Mesenchymal stem cell (in vitro differentiated cells and primary cell): ENCODE data around the gene IFT20.

Source experiments
- DNase-seq: peaks from one replicate; pipeline ENCODE4 v3.0.0-alpha.2; 2013
- H2AFZ ChIP-seq: one replicate; pipeline ENCODE4 v1.6.1; 2013; ENCODE audit warnings: low read depth, mild to moderate bottlenecking, control low read depth, inconsistent platforms, low read length, moderate library complexity
- H2AK5ac ChIP-seq: 2 replicates; pipeline ENCODE4 v1.6.1; 2013; ENCODE audit warnings: low read length, moderate library complexity, mild to moderate bottlenecking, inconsistent platforms; ENCODE audit not compliant: severe bottlenecking
- H2BK120ac ChIP-seq: one replicate; pipeline ENCODE4 v1.6.1; 2013; ENCODE audit warnings: low read depth, mild to moderate bottlenecking, inconsistent platforms, low read length, moderate library complexity
- H2BK12ac ChIP-seq, 2 experiments: one replicate each; pipeline ENCODE4 v1.6.1; 2013; ENCODE audit warnings: inconsistent platforms in 2 of 2, low read length in 2 of 2, mild to moderate bottlenecking in 2 of 2, moderate library complexity in 2 of 2, control low read depth in 1 of 2
- H2BK15ac ChIP-seq: one replicate; pipeline ENCODE4 v1.6.1; 2013; ENCODE audit warnings: mild to moderate bottlenecking, low read depth, inconsistent platforms; ENCODE audit not compliant: poor library complexity, severe bottlenecking
- H2BK5ac ChIP-seq: 2 replicates; pipeline ENCODE4 v1.6.1; 2013; ENCODE audit warnings: low read depth, mild to moderate bottlenecking, low read length, control low read depth, inconsistent platforms; ENCODE audit not compliant: poor library complexity, severe bottlenecking
- H3K14ac ChIP-seq, 2 experiments: one replicate each; pipeline ENCODE4 v1.6.1; 2013; ENCODE audit warnings: inconsistent platforms in 2 of 2, low read length in 2 of 2, control low read depth in 1 of 2, mild to moderate bottlenecking in 1 of 2, moderate library complexity in 1 of 2
- H3K18ac ChIP-seq, 2 experiments: one replicate each; pipeline ENCODE4 v1.6.1; 2013; ENCODE audit warnings: inconsistent platforms in 2 of 2, low read length in 2 of 2, control low read depth in 1 of 2, low read depth in 1 of 2, mild to moderate bottlenecking in 1 of 2
- H3K23ac ChIP-seq, 2 experiments: one replicate each; pipeline ENCODE4 v1.6.1; 2013; ENCODE audit warnings: inconsistent platforms in 2 of 2, low read length in 2 of 2, mild to moderate bottlenecking in 2 of 2, moderate library complexity in 2 of 2, control low read depth in 1 of 2
- H3K27ac ChIP-seq: 2 replicates; pipeline ENCODE4 v1.5.1; 2013; ENCODE audit warnings: mild to moderate bottlenecking, moderate library complexity, low read length, control low read depth, inconsistent platforms; ENCODE audit not compliant: poor library complexity, severe bottlenecking
- H3K27me3 ChIP-seq, 2 experiments: 2 replicates each; pipeline versions ENCODE4 v1.6.1 to v1.7.0; 2013; ENCODE audit warnings: low read length in 2 of 2, mild to moderate bottlenecking in 2 of 2, moderate library complexity in 2 of 2, control low read depth in 1 of 2, inconsistent platforms in 1 of 2; ENCODE audit not compliant: control insufficient read depth in 1 of 2, insufficient read depth in 1 of 2
- H3K36me3 ChIP-seq, 2 experiments: 2 replicates each; pipeline versions ENCODE4 v1.6.1 to v1.7.0; 2013; ENCODE audit warnings: low read length in 2 of 2, control low read depth in 1 of 2, inconsistent platforms in 1 of 2, low read depth in 1 of 2, mild to moderate bottlenecking in 1 of 2; ENCODE audit not compliant: insufficient read depth in 2 of 2, control insufficient read depth in 1 of 2
- H3K4ac ChIP-seq, 2 experiments: one replicate each; pipeline ENCODE4 v1.6.1; 2013; ENCODE audit warnings: inconsistent platforms in 2 of 2, low read length in 2 of 2, mild to moderate bottlenecking in 2 of 2, moderate library complexity in 2 of 2, control low read depth in 1 of 2, low read depth in 1 of 2
- H3K4me1 ChIP-seq: 2 replicates; pipeline ENCODE4 v1.6.1; 2013; ENCODE audit warnings: low read depth, low read length, control low read depth; ENCODE audit not compliant: control insufficient read depth, insufficient read depth
- H3K4me2 ChIP-seq: 2 replicates; pipeline ENCODE4 v1.6.1; 2013; ENCODE audit warnings: low read length, mild to moderate bottlenecking, inconsistent platforms; ENCODE audit not compliant: poor library complexity, severe bottlenecking
- H3K4me3 ChIP-seq, 2 experiments: 2 replicates each; pipeline versions ENCODE4 v1.5.1 to v1.7.0; 2013; ENCODE audit warnings: low read length in 2 of 2, mild to moderate bottlenecking in 2 of 2, control low read depth in 1 of 2, low read depth in 1 of 2; ENCODE audit not compliant: insufficient read depth in 1 of 2
- H3K79me1 ChIP-seq: replicated peaks from 2 replicates; pipeline ENCODE4 v1.6.1; 2013; ENCODE audit warnings: mild to moderate bottlenecking, control low read depth, low read length, inconsistent platforms; ENCODE audit not compliant: poor library complexity, severe bottlenecking
- H3K9ac ChIP-seq: 2 replicates; pipeline ENCODE4 v1.7.0; 2013; ENCODE audit warnings: mild to moderate bottlenecking, low read length, moderate library complexity
- H3K9me3 ChIP-seq: 2 replicates; pipeline ENCODE4 v1.7.0; 2013; ENCODE audit warnings: mild to moderate bottlenecking, low read length; ENCODE audit not compliant: control insufficient read depth
- H4K8ac ChIP-seq: one replicate; pipeline ENCODE4 v1.6.1; 2013; ENCODE audit warnings: inconsistent platforms, mild to moderate bottlenecking, low read length, moderate library complexity
- H4K91ac ChIP-seq: one replicate; pipeline ENCODE4 v1.6.1; 2013; ENCODE audit warnings: mild to moderate bottlenecking, low read length, inconsistent platforms
- WGBS: methylation state at CpG from one replicate; pipeline ENCODE4 v1.1.7; 2013; ENCODE audit warnings: mixed read lengths; 5-methylcytosine and 5-hydroxymethylcytosine counted together

IFT20 gene

DNA sequence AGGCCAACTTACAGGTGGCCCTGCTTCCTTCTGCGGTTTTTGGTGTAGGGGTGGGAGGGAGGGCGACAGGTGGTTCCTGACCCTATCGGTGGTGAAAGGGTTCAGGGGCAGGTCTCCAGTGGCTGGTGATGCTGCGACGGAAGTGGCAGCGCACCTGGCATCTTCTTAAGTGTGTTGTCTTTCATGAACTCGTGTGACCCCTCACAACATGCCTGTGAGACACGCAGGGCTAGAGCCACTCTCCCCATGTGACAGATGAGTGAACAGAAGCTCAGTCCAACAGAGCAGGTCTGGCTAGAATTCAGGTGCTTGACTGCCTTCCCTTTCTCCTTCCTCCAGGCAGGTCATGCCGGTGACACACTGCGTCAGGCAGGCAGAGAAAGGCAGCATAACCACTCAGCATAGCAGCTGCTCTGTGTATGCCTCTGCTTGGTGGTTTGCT, 8.2 kb upstream of the IFT20 start:
- Histone ChIP-seq H2BK12ac (no peak overlapping the region), H3K27ac (no peak overlapping the region), H2BK5ac (no peak overlapping the region), H2BK120ac (no peak overlapping the region), H3K36me3 (peaks cover 82 to 92% of the 10 kb centered on the region in 2 experiments), H3K4me3 (no peak overlapping the region), H3K18ac (no peak overlapping the region), H3K23ac (no peak overlapping the region), H3K4ac (no peak overlapping the region), H2BK15ac (no peak overlapping the region), H3K4me2 (no peak overlapping the region), H2AFZ (no peak overlapping the region), H4K8ac (no peak overlapping the region), H3K79me1 (peaks cover 38% of the 10 kb centered on the region), H3K9ac (no peak overlapping the region), H3K27me3 (no peaks in the 10 kb centered on the region), H3K14ac (no peak overlapping the region), H4K91ac (no peak overlapping the region), H3K4me1 (peaks cover 21% of the 10 kb centered on the region), H3K9me3 (no peaks in the 10 kb centered on the region), H2AK5ac (no peak overlapping the region)
- 97% methylated on average over 10 of the region's 10 CpGs for WGBS
- DNase-seq, result no peak

DNA sequence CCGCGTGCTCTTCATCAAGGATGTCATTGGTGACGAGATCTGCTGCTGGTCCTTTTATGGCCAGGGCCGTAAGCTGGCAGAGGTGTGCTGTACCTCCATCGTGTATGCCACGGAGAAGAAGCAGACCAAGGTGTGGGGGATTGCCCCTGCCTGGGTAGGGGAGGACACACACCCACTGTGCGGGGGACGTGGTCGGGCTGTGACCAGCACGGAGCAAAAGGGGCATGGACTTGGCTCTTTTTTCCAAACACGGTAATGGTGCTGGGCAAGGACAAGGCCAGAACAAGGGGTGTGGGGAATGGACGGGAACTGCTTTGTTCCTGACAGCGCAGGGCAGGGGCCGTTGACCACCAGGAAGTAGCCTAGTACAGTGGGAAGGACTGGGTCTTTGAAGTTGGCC, 7.0 kb upstream of the IFT20 start:
- peaks cover 40% of the 10 kb centered on the region for H3K79me1 ChIP-seq
- DNase-seq, result no peak
- no peak overlapping the region for H2AK5ac ChIP-seq
- no peak overlapping the region for H2AFZ ChIP-seq
- no peak overlapping the region for H3K14ac ChIP-seq
- H3K36me3 ChIP-seq, result peaks cover 72 to 82% of the 10 kb centered on the region in 2 experiments
- no peak overlapping the region for H2BK12ac ChIP-seq
- no peak overlapping the region for H4K91ac ChIP-seq
- no peak overlapping the region for H3K9ac ChIP-seq
- no peak overlapping the region for H2BK5ac ChIP-seq
- H3K27ac ChIP-seq, result no peak overlapping the region
- H3K27me3 ChIP-seq, result no peaks in the 10 kb centered on the region
- H2BK15ac ChIP-seq, result no peak overlapping the region
- peaks cover 16% of the 10 kb centered on the region for H3K4me1 ChIP-seq
- no peaks in the 10 kb centered on the region for H3K9me3 ChIP-seq
- H3K18ac ChIP-seq, result no peak overlapping the region
- 97% methylated on average over 14 of the region's 14 CpGs for WGBS
- no peak overlapping the region for H3K4ac ChIP-seq
- H3K4me3 ChIP-seq, result no peak overlapping the region
- H2BK120ac ChIP-seq, result no peak overlapping the region
- H3K4me2 ChIP-seq, result no peak overlapping the region
- no peak overlapping the region for H3K23ac ChIP-seq
- H4K8ac ChIP-seq, result peak overlapping the region; percentile 7

DNA sequence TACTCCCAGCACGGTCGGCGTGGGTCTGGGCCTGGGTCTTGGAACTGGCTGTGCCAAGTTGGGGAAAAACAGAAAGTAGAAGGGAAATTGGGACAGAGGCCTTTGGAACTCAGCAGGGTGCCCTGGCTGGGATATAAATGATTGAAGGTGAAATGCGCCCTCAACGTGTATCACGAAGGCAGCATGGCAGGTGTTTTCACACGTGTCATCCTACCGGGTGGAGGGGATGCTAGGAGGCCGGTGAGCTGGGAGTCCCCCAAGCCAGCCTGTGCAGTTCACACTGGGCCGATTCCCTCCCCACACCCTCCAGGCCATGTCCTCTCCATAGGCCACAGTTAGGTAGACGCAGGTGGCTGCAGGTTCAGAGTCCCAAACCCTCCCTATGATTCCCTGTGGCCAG, 6.2 kb upstream of the IFT20 start:
- 96% methylated on average over 11 of the region's 11 CpGs for WGBS
- no peak overlapping the region for H2BK5ac ChIP-seq
- H2BK15ac ChIP-seq, result no peak overlapping the region
- peaks cover 70 to 74% of the 10 kb centered on the region in 2 experiments for H3K36me3 ChIP-seq
- H3K4me3 ChIP-seq, result peak overlapping the region in 1 of 2 experiments; percentile 2
- no peak overlapping the region for H3K27ac ChIP-seq
- H4K8ac ChIP-seq, result no peak overlapping the region
- H3K79me1 ChIP-seq, result peaks cover 40% of the 10 kb centered on the region
- H3K9me3 ChIP-seq, result no peaks in the 10 kb centered on the region
- H3K4ac ChIP-seq, result no peak overlapping the region
- H3K14ac ChIP-seq, result no peak overlapping the region
- no peak overlapping the region for H3K9ac ChIP-seq
- H3K27me3 ChIP-seq, result no peaks in the 10 kb centered on the region
- no peak overlapping the region for H3K23ac ChIP-seq
- no peak overlapping the region for H2BK12ac ChIP-seq
- H3K18ac ChIP-seq, result no peak overlapping the region
- no peak overlapping the region for H3K4me2 ChIP-seq
- H2BK120ac ChIP-seq, result no peak overlapping the region
- DNase-seq, result no peak
- H2AFZ ChIP-seq, result no peak overlapping the region
- H4K91ac ChIP-seq, result no peak overlapping the region
- no peak overlapping the region for H2AK5ac ChIP-seq
- H3K4me1 ChIP-seq, result peaks cover 16% of the 10 kb centered on the region

DNA sequence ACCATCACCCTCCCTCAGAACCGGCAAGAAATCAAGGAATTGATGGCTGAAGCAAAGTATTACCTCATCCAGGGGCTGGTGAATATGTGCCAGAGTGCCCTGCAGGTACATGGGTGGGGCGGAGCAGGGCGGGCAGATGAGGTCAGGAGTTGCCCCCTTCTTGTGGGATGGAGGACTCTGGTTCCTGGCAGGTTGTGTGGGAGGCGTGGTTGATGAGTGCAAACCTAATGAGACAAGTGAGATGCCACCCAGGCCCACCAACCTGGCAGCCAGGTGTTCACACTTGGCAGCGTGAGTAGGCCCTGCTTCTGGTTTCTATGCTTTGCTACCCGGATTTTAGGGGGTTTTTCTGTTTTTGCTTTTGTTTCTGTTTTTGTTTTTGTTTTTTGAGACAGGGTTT, 5.1 kb upstream of the IFT20 start:
- peaks cover 14% of the 10 kb centered on the region for H3K4me1 ChIP-seq
- H3K79me1 ChIP-seq, result peaks cover 38% of the 10 kb centered on the region
- H2BK15ac ChIP-seq, result no peak overlapping the region
- no peaks in the 10 kb centered on the region for H3K27me3 ChIP-seq
- peaks cover 63 to 64% of the 10 kb centered on the region in 2 experiments for H3K36me3 ChIP-seq
- no peak overlapping the region for H2BK12ac ChIP-seq
- 93% methylated on average over 6 of the region's 6 CpGs for WGBS
- no peak overlapping the region for H4K8ac ChIP-seq
- no peak overlapping the region for H3K14ac ChIP-seq
- no peak overlapping the region for H2BK5ac ChIP-seq
- H2BK120ac ChIP-seq, result no peak overlapping the region
- no peak overlapping the region for H4K91ac ChIP-seq
- H2AK5ac ChIP-seq, result no peak overlapping the region
- no peak overlapping the region for H2AFZ ChIP-seq
- H3K4ac ChIP-seq, result no peak overlapping the region
- H3K18ac ChIP-seq, result no peak overlapping the region
- H3K9ac ChIP-seq, result no peak overlapping the region
- H3K4me2 ChIP-seq, result no peak overlapping the region
- no peak overlapping the region for H3K23ac ChIP-seq
- H3K9me3 ChIP-seq, result no peaks in the 10 kb centered on the region
- no peak overlapping the region for H3K4me3 ChIP-seq
- no peak overlapping the region for H3K27ac ChIP-seq
- DNase-seq, result no peak
